Keratinocyte (primary cell): Measurements from ENCODE around the gene PRKAG2.

ENCODE experiments used
- CTCF ChIP-seq, 3 experiments: IDR thresholded peaks in 1 of 3; conservative IDR thresholded peaks in 1 of 3; optimal IDR thresholded peaks in 1 of 3; 2 replicates in 2 of 3; 3 replicates in 1 of 3; pipeline versions ENCODE3 to v1.5.1; 2011; ENCODE audit warnings: low read length in 3 of 3, mild to moderate bottlenecking in 3 of 3, moderate library complexity in 2 of 3, control low read depth in 1 of 3, inconsistent platforms in 1 of 3; ENCODE audit not compliant: insufficient read depth in 2 of 3; ENCODE audit errors: extremely low read depth in 1 of 3
- EZH2 ChIP-seq: IDR thresholded peaks from one replicate; pipeline ENCODE4 v1.6.1; 2012; ENCODE audit warnings: inconsistent platforms, mild to moderate bottlenecking, low read length, moderate library complexity

- TF ChIP-seq EZH2 = no peak
- TF ChIP-seq CTCF (optimal IDR thresholded peaks at IDR 0.05 in 1 of 3, IDR thresholded peaks at IDR 0.05 in 1 of 3, conservative IDR thresholded peaks at IDR 0.05 in 1 of 3; ENCODE audit: extremely low read depth in 1 of 3, insufficient read depth in 2 of 3, low read length in 3 of 3) = no peak
These were observed 132.8 kb downstream of the PRKAG2 start for GRCh38 chr7:151744051-151744580.
